IPS-18a (cell line): ENCODE measurements around the gene F2R.
"Not testable (repeated sequence)": the region's sequence is repeated elsewhere in the genome, so short reads cannot be mapped to it uniquely, and the experiment has no call there.

Experiments used
- H3K27ac ChIP-seq: one replicate; pipeline ENCODE4 v1.5.1; 2013; ENCODE audit warnings: low read length
- H3K27me3 ChIP-seq: one replicate; pipeline ENCODE4 v1.6.1; 2013; ENCODE audit warnings: mild to moderate bottlenecking, low read length; ENCODE audit not compliant: control insufficient read depth, insufficient read depth
- H3K36me3 ChIP-seq: one replicate; pipeline ENCODE4 v1.6.1; 2013; ENCODE audit warnings: low read depth, low read length; ENCODE audit not compliant: control insufficient read depth
- H3K4me1 ChIP-seq: one replicate; pipeline ENCODE4 v1.6.1; 2013; ENCODE audit warnings: low read depth, low read length; ENCODE audit not compliant: control insufficient read depth
- H3K4me3 ChIP-seq: one replicate; pipeline ENCODE4 v1.5.1; 2013; ENCODE audit warnings: low read length
- H3K9ac ChIP-seq: one replicate; pipeline ENCODE4 v1.6.1; 2013; ENCODE audit warnings: mild to moderate bottlenecking, low read length, moderate library complexity
- H3K9me3 ChIP-seq: one replicate; pipeline ENCODE4 v1.6.1; 2013; ENCODE audit warnings: low read depth, low read length; ENCODE audit not compliant: control insufficient read depth

The F2R gene

DNA sequence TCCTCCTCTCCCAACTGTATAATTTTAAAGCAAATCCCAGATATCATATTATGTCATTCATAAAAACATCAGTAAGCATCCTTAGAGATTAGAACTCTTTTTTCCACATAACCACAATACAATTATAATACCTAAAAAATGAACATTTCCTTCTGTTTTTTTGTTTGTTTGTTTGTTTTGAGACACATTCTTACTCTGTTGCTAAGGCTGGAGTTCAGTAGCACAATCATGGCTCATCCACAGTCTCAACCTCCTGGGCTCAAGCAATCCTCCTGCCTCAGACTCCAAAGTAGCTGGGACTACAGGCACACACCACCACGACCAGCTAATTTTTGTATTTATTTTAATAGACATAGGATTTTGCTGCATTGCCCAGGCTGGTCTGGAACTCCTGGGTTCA lies 8.0 kb downstream of the F2R start:
- no peak overlapping the region for H3K9ac ChIP-seq
- H3K9me3 ChIP-seq, result no peaks in the 10 kb centered on the region
- H3K27ac ChIP-seq, result no peak overlapping the region
- H3K27me3 ChIP-seq, result no peaks in the 10 kb centered on the region
- H3K4me3 ChIP-seq, result no peak overlapping the region
- H3K4me1 ChIP-seq, result no peaks in the 10 kb centered on the region
- no peaks in the 10 kb centered on the region for H3K36me3 ChIP-seq

GRCh38 chr5:76724871-76725270 lies 8.9 kb downstream of the F2R start:
- Histone ChIP-seq H3K4me1 (no peaks in the 10 kb centered on the region), H3K27ac (no peak overlapping the region), H3K9ac (no peak overlapping the region), H3K36me3 (no peaks in the 10 kb centered on the region), H3K27me3 (no peaks in the 10 kb centered on the region), H3K4me3 (no peak overlapping the region), H3K9me3 (no peaks in the 10 kb centered on the region)

- no peaks in the 10 kb centered on the region for H3K9me3 ChIP-seq
- H3K4me1 ChIP-seq, result no peaks in the 10 kb centered on the region
- peaks cover 17% of the 10 kb centered on the region for H3K36me3 ChIP-seq
- H3K27me3 ChIP-seq, result no peaks in the 10 kb centered on the region
- no peak overlapping the region for H3K27ac ChIP-seq
- H3K4me3 ChIP-seq, result no peak overlapping the region
- no peak overlapping the region for H3K9ac ChIP-seq
These were observed 13.0 kb downstream of the F2R start for GRCh38 chr5:76728965-76729364.

DNA sequence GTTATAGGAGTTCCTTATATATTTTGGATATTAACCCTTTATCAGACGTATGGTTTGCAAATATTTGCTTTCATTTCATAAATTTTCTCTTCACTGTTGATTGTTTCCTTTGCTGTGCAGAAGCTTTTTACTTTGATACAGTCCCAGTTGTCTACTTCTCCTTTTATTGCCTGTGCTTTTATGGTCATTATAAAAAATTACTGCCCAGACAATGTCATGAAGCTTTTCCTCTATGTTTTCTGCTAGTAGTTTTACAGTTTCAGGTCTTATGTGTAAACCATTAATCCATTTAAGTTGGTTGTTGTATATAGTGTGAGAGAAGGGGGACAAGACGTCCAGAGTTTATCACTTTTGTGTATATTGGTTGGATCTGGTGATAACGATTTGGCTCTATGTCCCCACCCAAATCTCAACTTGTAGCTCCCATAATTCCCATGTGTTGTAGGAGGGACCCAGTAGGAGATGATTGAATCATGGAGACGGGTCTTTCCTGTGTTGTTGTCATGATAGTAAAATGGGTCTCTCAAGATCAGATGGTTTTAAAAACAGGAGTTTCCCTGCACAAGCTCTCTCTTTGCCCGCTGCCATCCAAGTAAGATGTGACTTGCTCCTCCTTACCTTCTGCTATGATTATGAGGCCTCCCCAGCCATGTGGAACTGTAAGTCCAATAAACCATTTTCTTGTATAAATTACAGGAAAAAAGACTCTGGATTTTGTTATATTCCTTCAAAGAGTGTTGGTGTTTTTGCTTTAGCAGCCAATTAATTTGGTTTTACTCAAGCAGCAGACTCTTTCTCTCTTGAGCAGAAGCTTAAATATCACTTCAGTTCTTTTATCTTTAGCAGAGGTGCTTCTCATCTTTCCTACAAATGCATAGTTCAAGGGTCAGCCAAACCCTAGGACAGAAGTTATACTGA lies 13.7 kb downstream of the F2R start:
- Histone ChIP-seq H3K9me3 (no peaks in the 10 kb centered on the region), H3K4me3 (no peak overlapping the region), H3K36me3 (peaks cover 23% of the 10 kb centered on the region), H3K27ac (no peak overlapping the region), H3K4me1 (no peaks in the 10 kb centered on the region), H3K9ac (no peak overlapping the region), H3K27me3 (no peaks in the 10 kb centered on the region)

- no peaks in the 10 kb centered on the region for H3K4me1 ChIP-seq
- H3K9ac ChIP-seq, result no peak overlapping the region
- H3K9me3 ChIP-seq, result no peaks in the 10 kb centered on the region
- peaks cover 23% of the 10 kb centered on the region for H3K36me3 ChIP-seq
- no peak overlapping the region for H3K4me3 ChIP-seq
- no peak overlapping the region for H3K27ac ChIP-seq
- no peaks in the 10 kb centered on the region for H3K27me3 ChIP-seq
These were observed 16.6 kb downstream of the F2R start for GRCh38 chr5:76732405-76733048.

GRCh38 chr5:76733049-76733417 lies 17.1 kb downstream of the F2R start:
- Histone ChIP-seq H3K36me3 (peaks cover 23% of the 10 kb centered on the region), H3K9ac (no peak overlapping the region), H3K4me3 (no peak overlapping the region), H3K4me1 (no peaks in the 10 kb centered on the region), H3K27ac (no peak overlapping the region), H3K9me3 (no peaks in the 10 kb centered on the region), H3K27me3 (no peaks in the 10 kb centered on the region)

- Histone ChIP-seq H3K27ac (no peak overlapping the region), H3K9ac (no peak overlapping the region), H3K4me3 (no peak overlapping the region), H3K4me1 (no peaks in the 10 kb centered on the region), H3K27me3 (no peaks in the 10 kb centered on the region), H3K9me3 (no peaks in the 10 kb centered on the region), H3K36me3 (peaks cover 23% of the 10 kb centered on the region)
These were observed 20.0 kb downstream of the F2R start for GRCh38 chr5:76735762-76736545.

DNA sequence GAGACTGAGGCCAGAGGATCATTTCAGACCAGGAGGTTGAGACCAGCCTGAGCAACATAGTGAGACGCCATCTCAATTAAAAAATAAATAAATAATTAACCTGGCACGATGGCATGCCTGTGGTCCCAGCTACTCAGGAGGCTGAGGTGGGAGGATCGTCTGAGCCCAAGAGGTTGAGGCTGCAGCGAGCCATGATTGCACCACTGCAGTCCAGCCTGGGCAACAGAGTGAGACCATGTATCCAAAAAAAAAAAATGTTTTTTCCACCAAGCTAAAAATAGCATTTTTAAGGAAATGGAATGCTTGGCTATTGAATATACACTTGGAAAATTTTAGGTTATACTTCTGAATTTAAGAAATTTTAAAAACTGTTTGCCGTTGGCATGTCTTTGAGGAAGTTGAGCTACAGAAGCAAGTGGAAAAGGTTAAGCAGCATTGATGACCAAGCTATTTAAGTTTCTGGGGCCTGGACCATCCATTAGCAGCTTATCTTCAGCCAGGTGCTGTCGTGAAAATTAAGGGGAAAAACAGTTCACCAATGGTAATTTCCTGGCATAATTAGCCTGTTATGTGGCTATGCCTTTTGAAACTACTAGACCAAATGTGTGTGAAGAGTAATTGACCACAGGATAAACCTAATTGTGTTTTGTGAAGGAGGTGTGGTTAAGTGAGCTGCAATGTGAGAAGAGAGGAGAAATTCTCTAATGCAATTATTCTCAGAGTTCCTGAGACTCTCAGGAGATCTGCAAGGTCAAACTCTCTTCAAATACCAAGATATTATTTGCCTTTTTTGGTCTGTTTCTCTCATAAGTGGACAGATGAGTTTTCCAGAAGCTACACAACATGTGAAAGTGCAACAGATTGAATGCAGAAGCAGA lies 21.0 kb downstream of the F2R start:
- Histone ChIP-seq H3K9ac (no peak overlapping the region), H3K4me1 (no peaks in the 10 kb centered on the region), H3K27ac (no peak overlapping the region), H3K27me3 (no peaks in the 10 kb centered on the region), H3K9me3 (no peaks in the 10 kb centered on the region), H3K4me3 (no peak overlapping the region), H3K36me3 (peaks cover 23% of the 10 kb centered on the region)

- peaks cover 17% of the 10 kb centered on the region for H3K36me3 ChIP-seq
- no peak overlapping the region for H3K27ac ChIP-seq
- no peaks in the 10 kb centered on the region for H3K27me3 ChIP-seq
- no peak overlapping the region for H3K9ac ChIP-seq
- no peaks in the 10 kb centered on the region for H3K4me1 ChIP-seq
- H3K4me3 ChIP-seq, result no peak overlapping the region
- no peaks in the 10 kb centered on the region for H3K9me3 ChIP-seq
These were observed 21.9 kb downstream of the F2R start for GRCh38 chr5:76737846-76738245.

- not testable (repeated sequence) for H3K9ac ChIP-seq, H3K4me1 ChIP-seq, H3K9me3 ChIP-seq, H3K27me3 ChIP-seq, H3K36me3 ChIP-seq, H3K4me3 ChIP-seq, H3K27ac ChIP-seq
These were observed 25.6 kb downstream of the F2R start for GRCh38 chr5:76741506-76741905.

DNA sequence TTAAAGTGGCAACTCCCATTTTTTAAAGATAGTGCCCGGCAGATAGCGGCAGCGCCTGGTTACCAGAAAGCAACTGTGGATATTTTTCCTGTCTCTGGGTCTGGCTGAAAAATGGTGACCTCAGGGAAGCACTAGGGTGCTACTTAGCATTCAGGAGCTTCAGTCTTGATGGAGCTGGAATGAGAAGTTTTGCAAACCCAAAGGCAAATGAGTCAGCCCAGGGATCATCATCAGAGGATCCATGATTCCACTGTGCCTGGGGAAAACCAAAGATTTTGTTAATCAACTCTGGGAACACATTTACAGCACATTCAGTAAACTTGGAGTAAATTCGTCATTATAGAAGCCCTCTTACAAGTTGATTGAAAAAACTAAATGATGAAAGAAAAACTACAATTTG lies 26.7 kb downstream of the F2R start:
- Histone ChIP-seq H3K4me3 (no peak overlapping the region), H3K27ac (no peak overlapping the region), H3K4me1 (peaks cover 5% of the 10 kb centered on the region), H3K9me3 (no peaks in the 10 kb centered on the region), H3K27me3 (no peaks in the 10 kb centered on the region), H3K9ac (no peak overlapping the region), H3K36me3 (no peaks in the 10 kb centered on the region)
